Loucy (cell line): ENCODE results near the gene MFN2.

Experiments used
- CTCF ChIP-seq: fragments of 200-600 bp; sonication (generic); conservative IDR thresholded peaks from 2 replicates; pipeline ENCODE4 v1.5.1; 2014; ENCODE audit warnings: mild to moderate bottlenecking, antibody characterized with exemption, low read length
- EZH2phosphoT487 ChIP-seq: fragments of 200-600 bp; IDR thresholded peaks from 2 replicates; pipeline ENCODE4 v1.6.1; 2018; ENCODE audit warnings: antibody characterized with exemption, mild to moderate bottlenecking, moderate library complexity, borderline replicate concordance

- no peak for TF ChIP-seq CTCF
- TF ChIP-seq EZH2phosphoT487, result no peak
These were observed 38.0 kb upstream of the MFN2 start for GRCh38 chr1:11942280-11942679.
